Measurements from ENCODE around the gene OPRL1.

Gene OPRL1

GRCh38 chr20:64047046-64047389 lies 32.9 kb upstream of the OPRL1 start:
- Histone ChIP-seq H3K27ac (no peak overlapping the region), H3K4me3 (ENCODE audit: low read depth, low read length) (no peak overlapping the region), H3K36me3 (no peaks in the 10 kb centered on the region), H3K27me3 (ENCODE audit: insufficient read depth, low read depth, severe bottlenecking) (no peaks in the 10 kb centered on the region), H3K9me3 (ENCODE audit: severe bottlenecking) (no peaks in the 10 kb centered on the region)
- no peak for DNase-seq
- TF ChIP-seq, protein P1, sequence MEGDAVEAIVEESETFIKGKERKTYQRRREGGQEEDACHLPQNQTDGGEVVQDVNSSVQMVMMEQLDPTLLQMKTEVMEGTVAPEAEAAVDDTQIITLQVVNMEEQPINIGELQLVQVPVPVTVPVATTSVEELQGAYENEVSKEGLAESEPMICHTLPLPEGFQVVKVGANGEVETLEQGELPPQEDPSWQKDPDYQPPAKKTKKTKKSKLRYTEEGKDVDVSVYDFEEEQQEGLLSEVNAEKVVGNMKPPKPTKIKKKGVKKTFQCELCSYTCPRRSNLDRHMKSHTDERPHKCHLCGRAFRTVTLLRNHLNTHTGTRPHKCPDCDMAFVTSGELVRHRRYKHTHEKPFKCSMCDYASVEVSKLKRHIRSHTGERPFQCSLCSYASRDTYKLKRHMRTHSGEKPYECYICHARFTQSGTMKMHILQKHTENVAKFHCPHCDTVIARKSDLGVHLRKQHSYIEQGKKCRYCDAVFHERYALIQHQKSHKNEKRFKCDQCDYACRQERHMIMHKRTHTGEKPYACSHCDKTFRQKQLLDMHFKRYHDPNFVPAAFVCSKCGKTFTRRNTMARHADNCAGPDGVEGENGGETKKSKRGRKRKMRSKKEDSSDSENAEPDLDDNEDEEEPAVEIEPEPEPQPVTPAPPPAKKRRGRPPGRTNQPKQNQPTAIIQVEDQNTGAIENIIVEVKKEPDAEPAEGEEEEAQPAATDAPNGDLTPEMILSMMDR (IDR thresholded peaks at IDR 0.05; ENCODE audit: low read depth, low read length) = no peak

- no peak overlapping the region for H3K4me3 ChIP-seq (ENCODE audit: low read depth, low read length)
- H3K27ac ChIP-seq = no peak overlapping the region
- H3K36me3 ChIP-seq = no peaks in the 10 kb centered on the region
- no peaks in the 10 kb centered on the region for H3K9me3 ChIP-seq (ENCODE audit: severe bottlenecking)
- TF ChIP-seq, protein P1 (IDR thresholded peaks at IDR 0.05; ENCODE audit: low read depth, low read length) = no peak
- no peaks in the 10 kb centered on the region for H3K27me3 ChIP-seq (ENCODE audit: insufficient read depth, low read depth, severe bottlenecking)
- no peak for DNase-seq
Observed at GRCh38 chr20:64047968-64048401, 31.9 kb upstream of the OPRL1 start.

DNA sequence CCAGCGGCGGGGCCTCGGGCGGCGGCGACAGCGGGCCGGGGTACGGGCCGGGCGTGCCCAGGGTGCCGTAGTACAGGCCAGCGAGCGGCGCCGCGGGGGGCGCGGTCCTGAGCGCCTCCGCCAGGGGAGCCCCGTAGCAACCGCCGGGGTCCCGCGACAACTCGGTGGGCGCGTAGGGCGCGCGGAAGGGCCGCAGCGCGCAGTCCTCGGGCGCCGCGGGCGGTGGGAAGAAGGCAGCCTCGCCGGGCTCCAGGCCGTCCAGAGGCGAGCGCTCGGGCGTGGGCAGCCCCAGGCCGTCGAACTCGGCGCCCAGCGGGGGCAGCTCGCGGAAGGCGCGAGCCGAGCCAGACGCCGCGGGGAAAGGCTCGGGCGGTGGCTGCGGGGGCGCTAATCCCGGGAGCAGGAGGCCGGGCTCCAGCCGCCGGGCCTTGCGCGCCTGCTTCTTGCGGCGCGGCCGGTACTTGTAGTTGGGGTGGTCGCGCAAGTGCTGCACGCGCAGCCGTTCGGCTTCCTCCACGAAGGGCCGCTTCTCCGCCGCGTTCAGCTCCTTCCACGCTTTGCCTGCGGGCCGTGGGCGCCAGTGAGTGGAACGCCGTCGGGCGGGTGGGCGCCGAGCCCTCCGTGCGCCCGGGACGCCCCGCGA lies 31.4 kb upstream of the OPRL1 start:
- H3K4me3 ChIP-seq (ENCODE audit: low read depth, low read length) = peak overlapping the region; percentile 28; the same call in 1 of the 2 replicates
- TF ChIP-seq, protein P1 (IDR thresholded peaks at IDR 0.05; ENCODE audit: low read depth, low read length) = no peak
- H3K9me3 ChIP-seq (ENCODE audit: severe bottlenecking) = no peaks in the 10 kb centered on the region
- no peak overlapping the region for H3K27ac ChIP-seq
- DNase-seq = no peak
- H3K36me3 ChIP-seq = no peaks in the 10 kb centered on the region
- no peaks in the 10 kb centered on the region for H3K27me3 ChIP-seq (ENCODE audit: insufficient read depth, low read depth, severe bottlenecking)

- Histone ChIP-seq H3K4me3 (ENCODE audit: low read depth, low read length) (peak within 1 kb of the TSS; percentile 28), H3K27me3 (ENCODE audit: insufficient read depth, low read depth, severe bottlenecking) (no peaks in the 10 kb centered on the region), H3K36me3 (no peaks in the 10 kb centered on the region), H3K9me3 (ENCODE audit: severe bottlenecking) (no peaks in the 10 kb centered on the region), H3K27ac (no peak within 1 kb of the TSS)
- DNase-seq = no peak
- TF ChIP-seq, protein P1 (IDR thresholded peaks at IDR 0.05; ENCODE audit: low read depth, low read length) = no peak
Observed at GRCh38 chr20:64049060-64049877, 30.6 kb upstream of the OPRL1 start, which contains the start of gene SOX18. Gene SOX18, minus strand, starts transcription at chr20:64049639. Its CDS starts 123 bp downstream, at chr20:64049516.

GRCh38 chr20:64049878-64050260 lies 30.0 kb upstream of the OPRL1 start:
- Histone ChIP-seq H3K4me3 (ENCODE audit: low read depth, low read length) (0 out of 2 replicates have a peak overlapping the region, but pooled peaks have one; percentile 16), H3K36me3 (no peaks in the 10 kb centered on the region), H3K9me3 (ENCODE audit: severe bottlenecking) (no peaks in the 10 kb centered on the region), H3K27me3 (ENCODE audit: insufficient read depth, low read depth, severe bottlenecking) (no peaks in the 10 kb centered on the region), H3K27ac (no peak overlapping the region)
- DNase-seq = no peak
- TF ChIP-seq, protein P1 (IDR thresholded peaks at IDR 0.05; ENCODE audit: low read depth, low read length) = no peak

Measured in WERI-Rb-1 (cell line).